ENCODE data around the gene NOM1.

NOM1 gene

DNA sequence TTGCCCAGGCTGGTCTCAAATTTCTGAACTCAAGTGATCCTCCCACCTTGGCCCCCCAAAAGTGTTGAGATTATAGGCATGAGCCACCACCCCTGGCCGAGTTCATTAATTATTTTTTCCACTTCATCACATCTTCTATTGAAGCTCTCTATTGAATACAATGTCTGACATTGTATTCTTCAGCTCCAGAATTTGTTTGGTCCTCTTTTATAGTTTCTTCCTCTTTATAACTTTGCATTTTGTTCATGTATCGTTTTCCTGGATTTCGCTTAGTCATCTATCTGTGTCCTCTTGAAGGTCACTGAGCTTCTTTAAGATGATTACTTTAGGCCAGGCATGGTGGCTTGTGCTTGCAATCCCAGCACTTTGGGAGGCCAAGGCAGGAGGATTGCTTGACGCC, 30.2 kb downstream of the NOM1 start:
- DNase-seq (ENCODE audit: insufficient read length, low spot score) = no peak
- no peak for FAIRE-seq

DNA sequence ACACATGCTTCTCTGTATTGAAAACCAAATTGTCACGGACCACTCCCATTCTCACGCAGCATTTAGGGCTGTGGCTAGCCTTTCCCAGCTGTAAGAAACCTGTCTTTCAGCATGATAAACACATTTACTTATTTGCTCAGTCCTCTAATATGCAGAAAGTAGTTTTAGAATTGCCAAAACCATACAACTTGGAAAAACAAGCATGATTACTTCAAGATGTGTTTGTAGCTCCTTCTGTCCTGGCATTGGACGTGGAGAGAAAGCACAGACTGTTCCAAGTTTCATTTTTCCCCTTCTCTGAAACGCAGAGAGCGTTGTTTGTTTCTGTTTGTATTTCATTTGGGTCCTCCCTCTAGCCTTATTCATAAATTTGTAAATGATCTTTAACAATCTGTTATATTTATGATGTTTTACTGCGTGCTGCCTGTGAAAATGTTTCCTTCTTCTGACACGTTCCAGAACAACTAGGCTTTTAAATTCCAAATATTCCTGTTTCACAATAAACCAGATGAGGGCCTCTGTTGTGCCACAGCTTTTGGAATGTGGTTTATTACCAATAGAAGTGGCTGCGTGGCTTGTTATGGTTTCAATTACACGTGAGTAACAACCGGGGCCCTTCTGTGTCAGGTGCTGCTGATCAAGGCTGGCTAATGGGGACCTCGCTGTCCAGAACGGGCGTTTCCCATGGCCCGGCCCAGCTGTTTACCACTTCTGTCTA, 34.8 kb downstream of the NOM1 start:
- no peak for DNase-seq (ENCODE audit: insufficient read length, low spot score)
- no peak for FAIRE-seq

DNA sequence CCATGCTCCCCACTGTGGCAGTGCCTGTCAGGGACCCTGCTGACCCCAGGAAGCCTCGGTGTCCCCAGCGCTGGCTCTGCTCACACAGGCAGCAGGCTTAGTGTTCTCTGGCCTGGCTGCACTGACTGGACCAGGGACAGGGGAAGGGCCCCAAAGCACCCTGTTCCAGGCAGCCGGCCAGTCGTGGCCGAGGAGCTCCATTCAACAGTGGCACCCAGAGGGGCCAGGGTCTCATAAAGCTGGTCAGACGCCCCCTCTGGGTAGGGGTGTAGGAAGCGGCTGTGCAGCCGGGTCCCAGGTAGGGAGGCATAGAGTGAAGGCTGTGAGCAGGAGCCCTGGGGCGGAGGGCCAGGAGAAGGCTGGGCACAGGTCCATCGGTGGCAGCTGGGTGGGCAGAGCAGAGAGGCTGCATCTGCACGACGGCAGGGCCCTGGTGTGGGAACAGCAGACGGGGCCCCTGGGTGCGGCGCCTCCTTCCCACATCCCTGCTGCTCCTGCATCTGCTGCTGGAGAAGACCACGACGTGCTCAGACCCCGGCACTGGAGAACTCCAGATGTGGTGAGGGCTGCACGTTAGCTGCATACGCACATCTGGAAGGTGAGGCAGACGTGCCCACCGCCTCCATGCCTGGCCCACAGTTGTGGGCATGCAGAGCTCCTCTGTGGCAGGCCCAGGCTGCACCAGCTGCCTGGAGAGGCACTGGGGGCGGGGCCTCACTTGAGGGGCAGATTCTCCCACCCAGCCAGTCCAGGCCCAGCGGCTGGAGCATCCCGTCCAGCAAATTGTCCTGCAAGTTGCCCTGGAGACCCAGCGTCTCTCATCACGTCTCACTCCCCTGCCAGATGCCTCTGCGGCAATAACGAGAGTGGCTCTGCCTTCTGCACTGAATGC, 35.8 kb downstream of the NOM1 start:
- DNase-seq (ENCODE audit: insufficient read length, low spot score) = no peak
- no peak for FAIRE-seq

DNA sequence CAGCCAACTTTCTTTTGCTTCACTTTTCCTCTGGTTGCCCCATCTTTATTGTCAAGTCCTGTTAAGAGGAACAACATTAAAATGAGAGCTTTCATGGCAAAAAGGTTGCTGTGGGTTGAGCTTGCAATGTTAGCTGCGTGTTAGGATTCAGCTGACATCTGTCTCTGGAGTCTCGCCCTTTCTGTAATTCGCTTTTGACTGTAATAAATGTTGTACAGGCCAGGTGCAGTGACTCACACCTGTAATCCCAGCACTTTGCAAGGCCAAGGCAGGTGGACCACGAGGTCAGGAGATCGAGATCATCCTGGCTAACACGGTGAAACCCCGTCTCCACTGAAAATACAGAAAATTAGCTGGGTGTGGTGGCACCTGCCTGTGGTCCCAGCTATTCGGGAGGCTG, 36.9 kb downstream of the NOM1 start:
- DNase-seq (ENCODE audit: insufficient read length, low spot score) (no peak), FAIRE-seq (no peak)

DNA sequence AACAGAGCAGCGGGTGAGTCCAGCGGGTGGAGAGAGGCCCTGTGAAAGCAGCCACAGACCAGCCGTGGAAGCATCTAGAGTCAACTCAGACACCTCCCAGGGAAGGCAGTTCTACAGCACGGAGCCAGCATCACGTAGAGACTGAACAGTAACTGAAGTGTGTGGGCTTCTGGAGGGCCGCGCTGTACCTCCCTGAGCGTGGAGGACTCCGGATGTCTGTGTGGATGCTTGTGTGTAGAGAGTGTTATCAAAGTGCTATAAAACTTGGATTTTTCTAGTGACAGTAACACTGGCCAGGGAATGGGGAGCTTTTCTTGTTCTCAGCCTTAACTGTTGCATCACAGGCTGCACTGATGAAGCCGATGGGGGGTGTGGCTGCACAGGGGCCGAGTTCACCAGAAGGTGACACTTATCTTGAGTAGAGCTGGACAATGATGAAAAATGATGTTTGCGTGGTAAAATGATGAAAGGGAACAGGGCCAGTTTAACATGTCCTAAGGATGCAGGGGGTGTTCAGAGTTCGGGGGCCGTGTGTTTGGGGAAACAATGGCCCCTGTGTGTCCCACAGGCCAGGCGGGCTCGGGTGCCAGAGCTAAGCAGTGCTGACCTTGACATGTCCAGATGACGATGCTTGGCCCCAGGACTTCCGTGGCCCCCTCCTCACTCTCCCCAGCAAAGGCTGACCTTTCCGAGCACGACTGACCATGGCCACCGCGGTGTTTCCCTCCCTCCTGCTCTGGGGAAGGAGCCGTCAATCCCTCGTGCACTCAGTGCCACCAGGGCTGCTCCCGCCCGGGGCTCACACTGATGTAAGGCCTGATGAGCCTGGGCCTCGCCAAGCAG, 39.1 kb downstream of the NOM1 start:
- DNase-seq (ENCODE audit: insufficient read length, low spot score) (no peak), FAIRE-seq (no peak)

DNA sequence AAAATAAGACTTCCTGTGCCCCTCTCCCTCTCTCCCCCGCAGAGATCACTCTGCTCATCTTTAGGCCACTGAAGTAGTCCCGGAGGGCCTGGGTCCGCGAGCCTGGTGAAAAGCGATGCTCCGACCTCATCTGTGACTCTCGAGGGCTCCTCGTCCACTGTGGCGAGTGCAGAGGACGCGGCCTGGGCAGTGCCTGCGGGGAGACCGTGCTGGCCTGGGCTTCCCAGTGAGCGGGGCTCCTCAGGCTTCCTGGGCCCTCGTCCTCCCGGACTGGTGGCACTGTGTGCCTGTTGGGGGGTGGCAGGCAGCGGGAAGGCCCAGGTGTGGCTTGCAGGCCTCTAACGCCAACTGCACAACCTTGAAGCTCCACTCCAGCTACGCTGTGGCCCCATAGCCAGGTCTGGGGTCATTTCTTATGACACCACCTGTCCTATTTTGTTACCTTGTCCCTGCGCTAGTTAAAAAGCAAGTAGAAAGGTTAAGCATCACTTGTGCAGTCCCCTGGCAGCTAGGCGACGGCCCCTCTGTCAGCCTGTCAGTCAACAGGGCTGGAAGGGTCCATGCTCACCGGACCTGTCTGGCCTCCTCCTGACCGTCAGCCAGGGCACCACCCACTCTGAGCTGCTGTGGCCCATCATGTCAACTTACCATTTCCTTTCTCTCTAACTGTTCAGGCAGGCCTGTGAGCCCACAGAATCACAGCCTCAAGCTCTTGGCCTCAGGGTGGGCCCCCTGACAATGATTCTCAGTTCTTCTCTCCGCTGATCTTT, 40.4 kb downstream of the NOM1 start:
- no peak for DNase-seq (ENCODE audit: insufficient read length, low spot score)
- FAIRE-seq = no peak

DNA sequence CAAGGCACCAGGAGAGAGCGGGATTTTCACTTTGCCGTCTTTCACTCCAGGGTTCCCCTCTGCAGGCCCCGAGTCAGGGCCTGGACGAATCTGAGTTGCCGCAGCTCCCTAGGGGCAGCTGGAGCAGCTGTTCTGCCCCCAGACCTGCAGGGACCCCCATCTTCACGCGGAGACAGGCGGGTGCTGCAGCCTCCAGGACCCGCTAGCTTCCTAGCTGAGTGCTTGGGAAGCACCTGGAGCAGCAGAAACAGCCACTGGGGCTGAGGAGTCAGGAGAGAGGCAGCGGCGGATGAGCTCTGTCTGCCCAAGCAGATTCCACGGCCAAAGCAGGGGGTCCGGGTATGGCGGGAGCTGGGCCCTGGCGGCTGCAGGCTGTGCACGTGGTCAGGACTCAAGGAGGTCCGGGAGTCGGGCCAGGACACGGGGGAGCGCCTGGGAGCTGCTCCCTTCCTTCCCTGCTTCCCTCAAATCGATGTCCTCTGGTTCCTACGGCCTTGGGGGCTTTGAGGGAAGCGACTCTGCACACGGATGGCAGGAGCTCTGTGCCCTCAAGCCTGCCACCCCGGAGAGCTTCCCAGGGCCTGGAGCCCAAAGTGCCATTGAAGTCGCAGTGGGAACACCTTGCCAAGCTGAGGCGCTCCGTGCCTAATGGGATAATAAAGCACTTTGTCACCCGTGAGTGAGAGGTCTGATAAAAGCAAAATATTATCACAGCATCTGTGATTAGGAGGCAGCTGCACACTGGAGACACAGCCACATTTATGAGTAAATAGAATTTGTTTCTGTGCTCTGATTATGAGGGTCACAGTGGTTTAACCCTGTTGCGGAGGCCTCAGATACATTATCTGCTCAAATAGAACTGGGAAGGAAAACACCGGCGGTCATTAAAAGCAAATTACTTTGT, 43.8 kb downstream of the NOM1 start:
- DNase-seq (ENCODE audit: insufficient read length, low spot score) (no peak), FAIRE-seq (no peak)

DNA sequence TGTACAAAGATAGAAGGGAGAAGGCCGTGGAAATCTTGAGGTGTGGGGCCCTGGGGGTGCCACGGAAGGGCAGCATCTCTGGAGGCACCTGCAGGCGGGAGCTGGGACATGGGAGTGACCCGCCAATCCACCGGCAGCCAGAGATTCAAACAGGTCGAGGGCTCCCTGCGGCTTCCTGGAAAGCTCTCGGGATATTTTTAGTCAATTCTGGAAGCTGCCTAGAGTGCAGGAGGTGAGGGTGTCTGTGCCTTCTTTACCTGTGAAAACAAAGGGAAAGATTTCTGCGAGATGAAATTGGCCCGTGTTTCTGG, 44.4 kb downstream of the NOM1 start:
- no peak for DNase-seq (ENCODE audit: insufficient read length, low spot score)
- FAIRE-seq = no peak

DNA sequence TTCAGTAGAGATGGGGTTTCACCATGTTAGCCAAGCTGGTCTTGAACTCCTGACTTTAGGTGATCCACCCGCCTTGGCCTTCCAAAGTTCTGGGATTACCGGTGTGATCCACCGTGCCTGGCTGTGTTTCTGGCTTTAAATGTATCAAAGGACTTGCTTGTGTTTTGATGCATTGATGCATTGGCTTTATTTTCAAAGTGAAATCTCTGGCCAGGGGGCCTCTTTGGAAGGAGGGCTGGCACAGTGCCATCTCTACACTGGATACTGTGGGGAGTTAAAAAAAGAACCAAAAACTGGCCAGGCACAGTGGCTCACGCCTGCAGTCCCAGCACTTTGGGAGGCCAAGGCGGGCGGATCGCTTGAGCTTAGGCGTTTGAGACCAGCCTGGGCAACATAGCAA, 44.9 kb downstream of the NOM1 start:
- DNase-seq (ENCODE audit: insufficient read length, low spot score) (no peak), FAIRE-seq (no peak)

DNA sequence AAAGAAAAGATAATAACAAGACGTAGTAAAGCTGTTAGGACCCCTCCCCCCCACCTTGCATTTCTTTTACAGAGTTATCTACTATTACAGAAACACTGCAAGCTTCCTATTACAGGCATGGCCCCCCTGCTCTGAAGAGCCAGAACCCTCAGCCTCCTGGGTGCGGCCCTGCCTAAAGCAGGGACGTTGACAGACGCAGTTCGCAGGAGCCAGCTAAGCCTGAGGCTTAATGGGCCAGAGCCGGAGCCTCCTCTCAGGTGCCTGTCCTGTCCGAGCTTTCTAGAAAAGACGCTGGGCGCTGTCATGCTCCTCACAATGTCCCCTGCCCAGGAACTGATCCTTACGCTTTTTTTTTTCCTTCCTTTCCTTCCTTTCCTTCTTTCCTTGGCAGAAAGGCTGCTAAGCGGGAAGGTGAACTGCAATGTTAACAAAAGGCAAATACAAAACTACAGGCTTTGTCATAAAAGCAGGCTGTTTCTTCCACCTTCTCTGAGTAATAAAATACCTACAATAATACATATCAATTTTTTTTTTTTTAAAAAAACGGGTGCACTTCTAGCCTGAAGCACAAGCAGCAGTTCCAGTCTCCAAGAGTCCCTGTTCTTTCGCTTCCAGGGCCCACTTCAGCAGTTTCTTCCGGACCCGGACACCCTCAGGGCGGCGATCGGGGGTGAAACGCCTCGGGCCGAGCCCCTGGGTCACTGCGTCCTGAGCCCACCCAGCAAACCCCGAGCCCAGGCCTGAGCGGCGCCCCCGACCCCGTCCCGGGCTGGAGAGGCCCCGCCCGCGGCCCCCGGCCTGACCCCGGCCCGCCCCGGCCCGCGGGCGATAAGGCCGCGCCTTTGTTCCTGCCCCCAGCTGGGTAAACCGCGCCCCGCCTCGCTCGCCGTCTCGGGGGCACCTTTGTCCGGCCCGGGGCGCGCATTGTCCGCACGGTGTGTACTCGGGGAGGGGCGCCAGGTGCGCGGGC, 49.8 kb downstream of the NOM1 start:
- DNase-seq (ENCODE audit: insufficient read length, low spot score) (no peak), FAIRE-seq (no peak)

DNA sequence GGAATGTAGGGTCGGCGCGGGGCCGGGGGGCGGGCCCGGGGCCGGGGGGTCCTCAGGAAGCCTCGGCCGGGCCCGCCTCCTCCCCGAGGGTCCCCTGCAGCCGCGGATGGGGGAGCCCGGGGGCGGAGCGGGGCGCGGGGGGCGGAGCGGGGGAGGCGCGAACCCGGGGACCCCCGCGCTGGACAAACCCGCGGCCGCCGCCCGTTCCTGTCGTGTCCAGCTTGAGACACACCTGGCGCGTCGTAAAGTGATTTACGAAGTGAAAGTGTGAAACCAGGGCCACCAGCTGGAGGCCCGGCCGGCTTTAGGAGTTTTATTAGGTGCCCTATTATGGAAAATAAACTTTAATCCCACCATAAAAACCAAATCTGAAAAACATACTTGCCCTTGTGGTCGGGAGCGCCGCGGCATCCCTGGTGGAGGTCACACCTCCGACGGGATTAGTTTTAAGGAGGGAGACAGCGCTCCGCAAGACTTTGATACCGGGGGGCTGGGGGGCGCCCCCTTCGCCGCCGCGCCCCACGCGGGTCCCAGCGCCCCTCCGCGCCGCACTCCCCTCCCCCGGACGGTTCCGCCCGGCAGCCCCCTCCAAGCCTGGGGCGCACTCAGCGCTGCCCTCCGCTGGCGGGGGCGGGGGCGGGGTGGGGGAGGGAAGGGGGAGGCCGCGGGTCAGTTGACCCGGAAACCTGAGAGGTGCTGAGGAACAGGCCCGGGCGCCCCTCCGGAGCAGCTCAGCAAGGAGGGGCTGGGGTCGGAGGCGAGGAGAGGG, 50.6 kb downstream of the NOM1 start:
- no peak for FAIRE-seq
- no peak for DNase-seq (ENCODE audit: insufficient read length, low spot score)

DNA sequence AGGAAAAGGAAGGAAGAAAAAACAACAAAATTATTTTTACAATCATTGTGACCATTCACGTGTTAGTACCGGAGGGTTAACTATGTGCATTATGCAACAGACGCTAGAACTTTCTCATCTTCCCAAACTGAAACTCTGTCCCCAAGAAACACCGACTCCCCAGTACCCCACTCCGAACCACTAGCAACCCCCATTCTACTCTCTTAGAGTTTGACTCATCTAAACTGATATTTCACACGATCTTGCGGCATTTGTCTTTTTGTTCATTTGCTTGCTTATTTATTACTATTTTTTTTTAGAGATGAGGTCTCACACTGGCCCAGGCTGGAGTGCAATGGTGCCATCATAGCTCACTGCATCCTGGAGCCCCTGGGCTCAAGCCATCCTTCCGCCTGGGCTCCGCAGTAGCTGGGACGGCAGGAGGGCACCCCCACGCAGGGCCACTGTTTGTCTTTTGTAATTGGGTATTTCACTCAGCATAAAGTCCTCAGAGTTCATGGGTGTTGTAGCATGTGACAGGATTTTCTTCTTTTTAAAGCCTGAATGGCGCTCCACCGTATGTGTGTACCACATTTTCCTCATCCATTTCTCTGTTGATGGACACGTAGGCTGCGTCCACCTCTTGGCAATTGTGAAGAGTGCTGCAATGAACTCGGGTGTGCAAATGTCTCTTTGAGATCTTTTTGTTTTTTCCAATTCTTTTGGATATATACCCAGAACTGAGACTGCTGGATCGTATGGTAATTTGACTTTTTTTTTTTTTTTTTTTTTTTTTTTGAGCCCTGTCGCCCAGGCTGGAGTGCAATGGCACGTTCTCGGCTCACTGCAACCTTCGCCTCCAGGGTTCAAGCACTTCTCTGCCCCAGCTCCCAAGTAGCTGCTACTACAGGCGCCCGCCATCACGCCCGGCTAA, 51.5 kb downstream of the NOM1 start:
- FAIRE-seq = no peak

DNA sequence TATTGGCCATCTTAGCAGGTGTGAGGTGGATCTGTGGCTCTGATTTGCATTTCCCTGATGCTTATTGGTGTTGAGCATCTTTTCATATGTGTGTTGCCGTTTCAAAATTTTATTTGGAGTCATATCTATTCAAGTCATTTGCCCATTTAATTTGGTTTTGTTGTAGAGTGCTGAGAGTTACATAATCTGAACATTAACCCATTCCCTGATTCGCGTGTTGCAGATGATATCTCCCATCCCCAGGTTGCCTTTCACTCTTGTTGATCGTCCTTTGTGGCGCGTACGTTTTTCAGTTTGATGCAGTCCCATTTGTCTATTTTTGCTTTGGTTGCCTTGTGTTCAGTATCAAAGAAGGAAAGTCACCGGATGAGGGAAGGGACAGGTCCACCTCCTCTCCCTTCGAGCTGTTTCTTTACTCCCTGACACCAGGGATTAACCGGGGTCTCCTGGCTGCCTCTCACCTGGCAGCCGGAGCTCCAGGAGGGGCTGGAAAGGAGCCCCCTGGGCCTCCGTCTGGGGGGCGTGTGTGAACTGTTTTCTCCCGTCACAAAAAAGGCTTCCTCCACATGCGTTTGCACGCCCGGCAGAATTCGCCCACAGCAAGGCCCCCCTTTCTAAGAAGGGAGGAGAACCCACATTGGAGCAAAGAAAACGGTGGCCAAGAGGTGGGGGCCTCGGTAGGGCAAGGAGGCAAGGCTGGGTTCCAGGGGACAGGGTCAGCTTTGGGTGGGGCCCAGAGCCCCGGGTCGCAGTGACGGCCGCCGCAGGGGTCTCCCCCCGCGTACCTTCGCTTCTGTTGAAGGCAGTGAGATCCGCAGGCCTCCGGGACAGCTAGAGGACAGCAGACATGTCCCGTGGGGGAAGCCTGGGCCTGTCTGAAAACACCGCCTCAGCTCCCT, 52.7 kb downstream of the NOM1 start:
- DNase-seq (ENCODE audit: insufficient read length, low spot score) (no peak), FAIRE-seq (no peak)

More for the DNA sequence above, 51.5 kb downstream of the NOM1 start:
- no peak for DNase-seq (ENCODE audit: insufficient read length, low spot score)

DNA sequence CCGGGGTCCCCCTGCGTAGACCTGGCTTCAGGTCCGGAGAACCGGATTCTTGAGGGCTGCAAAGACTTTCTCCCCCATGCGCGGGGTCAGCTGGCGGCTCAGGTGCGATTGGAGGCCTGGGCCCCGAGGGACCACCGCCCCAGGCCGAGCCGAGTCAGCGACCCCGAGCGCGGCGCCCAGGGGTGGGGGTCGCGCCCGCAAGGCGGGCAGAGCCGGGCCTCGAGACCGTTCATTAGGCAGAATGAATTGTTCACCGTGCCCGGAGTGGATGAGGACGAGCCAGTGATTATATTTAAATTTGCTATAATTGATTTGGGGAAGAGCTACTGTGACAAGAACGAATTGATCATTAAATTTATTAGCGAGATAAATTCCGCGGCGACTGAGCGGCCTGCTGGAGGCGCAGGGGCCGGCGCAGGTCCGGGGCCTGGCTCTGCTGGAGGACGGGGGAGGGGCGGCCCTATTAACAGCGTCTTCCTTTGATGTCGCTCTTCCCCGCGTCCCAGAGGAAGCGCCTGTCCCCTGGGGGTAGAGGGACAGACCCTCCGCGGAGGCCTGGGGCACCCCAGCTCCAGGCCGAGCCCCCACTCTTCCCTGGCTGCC, 53.4 kb downstream of the NOM1 start:
- no peak for FAIRE-seq
- DNase-seq (ENCODE audit: insufficient read length, low spot score) = no peak

DNA sequence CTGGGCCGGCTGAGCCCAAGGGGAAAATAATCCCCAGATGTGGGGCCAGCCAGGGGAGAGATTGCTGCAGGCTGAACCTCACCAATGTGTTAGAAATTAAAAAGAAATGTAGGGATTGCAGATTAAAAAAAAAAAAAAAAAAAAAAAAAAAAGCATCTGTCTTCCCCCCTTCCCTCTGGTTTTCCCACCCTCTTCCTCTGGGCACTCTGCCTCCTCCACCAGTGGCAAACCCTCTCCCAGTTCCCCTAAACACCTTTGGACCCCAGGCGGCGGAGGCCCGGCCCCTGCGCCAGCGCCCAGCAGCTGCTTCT, 53.9 kb downstream of the NOM1 start:
- DNase-seq (ENCODE audit: insufficient read length, low spot score) (no peak), FAIRE-seq (no peak)

Measured in HTR-8/SVneo (cell line).